ENCODE measurements around the gene ATP5F1D. TPM values are rescaled to one million over a fixed set of nuclear protein-coding genes. Genes with fewer than 3 reads are reported as not detected.
A peak's percentile ranks its signal among the peaks of the same experiment; 100 is the strongest.

The ATP5F1D gene
- total and polyA plus RNA-seq, 2 of the 13 experiments (the other 11 are each of a cell fraction or from before 2014, with no cell fraction given): 39.4 to 78.7 TPM

- intact Hi-C loops (cut with micrococcal nuclease; ENCODE audit: unreplicated experiment): no loop called here
- Histone ChIP-seq H3K4me1 (ENCODE audit: insufficient read depth, low read length) (peaks cover 87% of the 10 kb centered on the region), H3K27me3 (ENCODE audit: control insufficient read depth in 1 of 2, insufficient read depth in 2 of 2, low read length in 2 of 2) (no peaks in the 10 kb centered on the region), H3K36me3 (replicated peaks in 1 of 2; ENCODE audit: control insufficient read depth in 1 of 2, insufficient read depth in 2 of 2, low read length in 2 of 2) (peaks cover 10 to 27% of the 10 kb centered on the region in 2 experiments; a peak in 4 of 5 replicates), H3K4me2 (ENCODE audit: low read depth, low read length) (peak overlapping the region; percentile 79), H2AFZ (ENCODE audit: low read length) (no peak overlapping the region), H3K9me3 (ENCODE audit: low read length) (no peaks in the 10 kb centered on the region), H3K79me2 (ENCODE audit: insufficient read depth, low read length) (peaks cover 7% of the 10 kb centered on the region), H3K4me3 (replicated peaks in 1 of 3; ENCODE audit: insufficient read depth in 1 of 3, low read depth in 2 of 3, low read length in 3 of 3) (peak overlapping the region; percentile 19 to 67 (median 46); a peak in 4 of 6 replicates), H3K27ac (ENCODE audit: extremely low read length, insufficient read depth, low read length) (peak overlapping the region; percentile 85), H4K20me1 (ENCODE audit: insufficient read depth, low read length) (peaks cover 37% of the 10 kb centered on the region; the same call in 1 of the 2 replicates), H3K9ac (ENCODE audit: insufficient read depth, low read depth, low read length) (peak overlapping the region; percentile 64; the same call in 1 of the 2 replicates)
- no TSS peak for BruUV-seq (replicated peaks)
- ChIA-PET CTCF (ENCODE audit: low intra/inter-chr PET ratio, low total read pairs) (no interaction called here), POLR2A (interaction anchor here (0.9 to 13.7 kb wide), 6 partner anchors 4 to 143 kb away, joined by 3 to 668 read pairs (median 234); partner anchors contain the start of genes ATP5F1D, CIRBP, FAM174C and MIDN)
- 4% methylated on average over 8 of the region's 33 CpGs for WGBS (ENCODE audit: low lambda C conversion rate)
- no peak for DNase-seq (ENCODE audit: low spot score)
- ATAC-seq: peak; percentile 14
- FAIRE-seq: no peak
- in situ Hi-C loops (cut with HindIII; ENCODE audit: extremely low pct_ligation_motif_present, low pct_unique_long_range_greater_than_20kb): no loop called here
- TF ChIP-seq SSRP1 (CRISPR knock-in tag; IDR thresholded peaks at IDR 0.05) (0 out of 2 replicates have a peak, but pooled peaks have one; percentile 1), ZNF263 (CRISPR knock-in tag; IDR thresholded peaks at IDR 0.05) (no peak), ZNF777 (CRISPR knock-in tag; IDR thresholded peaks at IDR 0.05) (no peak), ZMYM3 (CRISPR knock-in tag; IDR thresholded peaks at IDR 0.05) (peak; percentile 76), FOXP1 (IDR thresholded peaks at IDR 0.05) (no peak), FOXP1 (CRISPR knock-in tag; IDR thresholded peaks at IDR 0.05) (0 out of 2 replicates have a peak, but pooled peaks have one; percentile 27), NR2C2 (CRISPR knock-in tag; IDR thresholded peaks at IDR 0.05; ENCODE audit: borderline replicate concordance) (peak; percentile 3), FLYWCH1 (CRISPR knock-in tag; IDR thresholded peaks at IDR 0.05) (no peak), THAP11 (CRISPR knock-in tag; IDR thresholded peaks at IDR 0.05) (no peak), ZNF207 (IDR thresholded peaks at IDR 0.05; ENCODE audit: borderline replicate concordance) (no peak), SP5 (CRISPR knock-in tag; IDR thresholded peaks at IDR 0.05; ENCODE audit: borderline replicate concordance, low read depth) (peak; percentile 72), ETV5 (CRISPR knock-in tag; IDR thresholded peaks at IDR 0.05; ENCODE audit: borderline replicate concordance) (peak; percentile 59), PHF20 (CRISPR knock-in tag; IDR thresholded peaks at IDR 0.05) (peak; percentile 37; the same call in 1 of the 2 replicates), ZSCAN9 (CRISPR knock-in tag; IDR thresholded peaks at IDR 0.05; ENCODE audit: borderline replicate concordance) (no peak), ZNF180 (CRISPR knock-in tag; IDR thresholded peaks at IDR 0.05; ENCODE audit: borderline replicate concordance, low read depth) (no peak), RARA (CRISPR knock-in tag; IDR thresholded peaks at IDR 0.05) (peak; percentile 88), CHD4 (IDR thresholded peaks at IDR 0.05; ENCODE audit: borderline replicate concordance, low read length) (peak; percentile 94; the same call in 1 of the 2 replicates), ARNTL (CRISPR knock-in tag; IDR thresholded peaks at IDR 0.05) (no peak), ZNF597 (CRISPR knock-in tag; IDR thresholded peaks at IDR 0.05) (0 out of 2 replicates have a peak, but pooled peaks have one; percentile 34), ZSCAN20 (CRISPR knock-in tag; IDR thresholded peaks at IDR 0.05; ENCODE audit: borderline replicate concordance) (no peak), ATF3 (CRISPR knock-in tag; IDR thresholded peaks at IDR 0.05) (0 out of 2 replicates have a peak, but pooled peaks have one; percentile 19), MXI1 (IDR thresholded peaks at IDR 0.05; ENCODE audit: borderline replicate concordance, low read depth, low read length) (no peak), PLSCR1 (CRISPR knock-in tag; IDR thresholded peaks at IDR 0.05; ENCODE audit: borderline replicate concordance) (no peak), NCOA1 (CRISPR knock-in tag; IDR thresholded peaks at IDR 0.05) (no peak), NR2F1 (CRISPR knock-in tag; IDR thresholded peaks at IDR 0.05) (peak; percentile 67 to 85; a peak in 3 of 4 replicates)
Measured at GRCh38 chr19:1259876-1260748, 18.6 kb downstream of the ATP5F1D start.

Data from HepG2 (cell line).